Epithelial cell of proximal tubule (primary cell): ENCODE data around the gene SLC25A26. TPM values are rescaled to one million over a fixed set of nuclear protein-coding genes. Genes with fewer than 3 reads are reported as not detected.

Source experiments
- DNase-seq: peaks from one replicate; pipeline ENCODE4 v3.0.0-alpha.2; 2011; ENCODE audit warnings: low read depth
- H3K4me3 ChIP-seq: 2 replicates; pipeline ENCODE4 v1.5.1; 2011; ENCODE audit warnings: low read depth, mild to moderate bottlenecking, low read length
- CTCF ChIP-seq: conservative IDR thresholded peaks from 2 replicates; pipeline ENCODE4 v1.5.1; 2012; ENCODE audit warnings: low read depth, mild to moderate bottlenecking, low read length
- total RNA-seq: library from RNA; depleted of rRNA; stranded (reverse); fragments of >200 nt; gene quantifications from 2 replicates; pipeline ENCODE4 v1.2.3, GENCODE V29; 2015

Gene SLC25A26
- total RNA-seq, 1 donor from 2014 or later: 16.2 TPM

GRCh38 chr3:66411961-66412887 lies 191.4 kb downstream of the SLC25A26 start:
- no peak for DNase-seq
- no peak overlapping the region for H3K4me3 ChIP-seq
- no peak for TF ChIP-seq CTCF

- DNase-seq: no peak
Measured at GRCh38 chr3:66413151-66413751, 192.4 kb downstream of the SLC25A26 start.

GRCh38 chr3:66414846-66415245 lies 194.0 kb downstream of the SLC25A26 start:
- DNase-seq: no peak
- TF ChIP-seq CTCF: no peak
- no peak overlapping the region for H3K4me3 ChIP-seq

More at GRCh38 chr3:66413151-66413751, 192.4 kb downstream of the SLC25A26 start:
- no peak for TF ChIP-seq CTCF
- H3K4me3 ChIP-seq: no peak overlapping the region

GRCh38 chr3:66415867-66416428 lies 195.1 kb downstream of the SLC25A26 start:
- H3K4me3 ChIP-seq: no peak overlapping the region
- no peak for DNase-seq
- TF ChIP-seq CTCF: no peak

GRCh38 chr3:66416556-66417304 lies 195.9 kb downstream of the SLC25A26 start:
- TF ChIP-seq CTCF: no peak
- DNase-seq: no peak
- H3K4me3 ChIP-seq: no peak overlapping the region

GRCh38 chr3:66418475-66418931 lies 197.7 kb downstream of the SLC25A26 start:
- TF ChIP-seq CTCF: no peak
- no peak for DNase-seq
- H3K4me3 ChIP-seq: no peak overlapping the region
